Measurements from ENCODE around the gene WFS1. TPM values are rescaled to one million over a fixed set of nuclear protein-coding genes. Genes with fewer than 3 reads are reported as not detected.

The WFS1 gene
- total RNA-seq, 1 experiment from 2014 or later = 21.5 TPM

GRCh38 chr4:6291784-6292297, 22.2 kb downstream of the WFS1 start:
- H3K9me3 ChIP-seq (ENCODE audit: control insufficient read depth in 1 of 2, insufficient read depth in 1 of 2, low read depth in 1 of 2, low read length in 2 of 2) = no peaks in the 10 kb centered on the region
- no peaks in the 10 kb centered on the region for H3K4me1 ChIP-seq (ENCODE audit: control insufficient read depth in 1 of 2, insufficient read depth in 2 of 2, low read length in 2 of 2)
- H3K27ac ChIP-seq (ENCODE audit: low read depth, low read length) = no peak overlapping the region
- no peaks in the 10 kb centered on the region for H3K27me3 ChIP-seq (ENCODE audit: insufficient read depth, low read length)
- H3K9me2 ChIP-seq (ENCODE audit: insufficient read depth) = no peaks in the 10 kb centered on the region
- no peak overlapping the region for H3K9ac ChIP-seq (ENCODE audit: low read length)
- no peaks in the 10 kb centered on the region for H3K36me3 ChIP-seq (ENCODE audit: control insufficient read depth in 1 of 2, insufficient read depth in 2 of 2, low read length in 2 of 2)
- POLR2A ChIA-PET = no interaction called here
- ATAC-seq = no peak
- RAD21 ChIA-PET (ENCODE audit: low non-redundant PET in 1 of 2, low total read pairs in 2 of 2, uncharacterized antibody in 2 of 2, unreplicated experiment in 2 of 2) = no interaction called here
- no peak overlapping the region for H3K4me2 ChIP-seq (ENCODE audit: low read length)
- no peak overlapping the region for H2AFZ ChIP-seq (ENCODE audit: low read depth, low read length, poor library complexity, severe bottlenecking)
- no peak for DNase-seq (ENCODE audit: low read depth, low spot score)
- no peaks in the 10 kb centered on the region for H4K20me1 ChIP-seq (ENCODE audit: insufficient read depth)
- intact Hi-C loops (cut with micrococcal nuclease) = no loop called here
- H3K4me3 ChIP-seq (replicated peaks in 1 of 2; ENCODE audit: low read depth in 1 of 2, low read length in 2 of 2) = no peak overlapping the region
- no TSS peak for BruUV-seq (replicated peaks)
- TF ChIP-seq RAD21 (IDR thresholded peaks at IDR 0.05; ENCODE audit: low read depth) (no peak), FOSL1 (IDR thresholded peaks at IDR 0.05; ENCODE audit: low read depth) (no peak), CBX3 (IDR thresholded peaks at IDR 0.05; ENCODE audit: low read depth) (no peak), EGR1 (IDR thresholded peaks at IDR 0.05; ENCODE audit: low read depth) (no peak), ZFX (IDR thresholded peaks at IDR 0.05) (no peak), POLR2A (IDR thresholded peaks at IDR 0.05; ENCODE audit: borderline replicate concordance, extremely low read depth, insufficient read depth, insufficient read length) (no peak), SP1 (IDR thresholded peaks at IDR 0.05; ENCODE audit: low read depth) (no peak), ELF1 (IDR thresholded peaks at IDR 0.05; ENCODE audit: borderline replicate concordance, low read depth) (no peak), SIN3A (IDR thresholded peaks at IDR 0.05; ENCODE audit: low read depth) (no peak), EZH2 (IDR thresholded peaks at IDR 0.05) (no peak), CTCF (IDR thresholded peaks at IDR 0.05 in 2 of 3, conservative IDR thresholded peaks at IDR 0.05 in 1 of 3; ENCODE audit: borderline replicate concordance in 1 of 3, insufficient read depth in 1 of 3, low read depth in 2 of 3, low read length in 2 of 3) (no peak), ATF3 (IDR thresholded peaks at IDR 0.05) (no peak), ZNF274 (IDR thresholded peaks at IDR 0.05; ENCODE audit: low read depth, low read length) (no peak), EZH2phosphoT487 (IDR thresholded peaks at IDR 0.05; ENCODE audit: borderline replicate concordance) (no peak), CEBPB (IDR thresholded peaks at IDR 0.05; ENCODE audit: low read depth) (no peak)
- CTCF ChIA-PET = no interaction called here
- no peaks in the 10 kb centered on the region for H3K79me2 ChIP-seq (ENCODE audit: insufficient read depth, low read length)

All from HCT116 (cell line).